NCI-H2107 (cell line): Measurements from ENCODE around the gene TPCN2.

Experiments used
- DNase-seq: peaks from one replicate; lab custom pipeline; 2025; lab: John Stamatoyannopoulos, UW

TPCN2 gene

DNA sequence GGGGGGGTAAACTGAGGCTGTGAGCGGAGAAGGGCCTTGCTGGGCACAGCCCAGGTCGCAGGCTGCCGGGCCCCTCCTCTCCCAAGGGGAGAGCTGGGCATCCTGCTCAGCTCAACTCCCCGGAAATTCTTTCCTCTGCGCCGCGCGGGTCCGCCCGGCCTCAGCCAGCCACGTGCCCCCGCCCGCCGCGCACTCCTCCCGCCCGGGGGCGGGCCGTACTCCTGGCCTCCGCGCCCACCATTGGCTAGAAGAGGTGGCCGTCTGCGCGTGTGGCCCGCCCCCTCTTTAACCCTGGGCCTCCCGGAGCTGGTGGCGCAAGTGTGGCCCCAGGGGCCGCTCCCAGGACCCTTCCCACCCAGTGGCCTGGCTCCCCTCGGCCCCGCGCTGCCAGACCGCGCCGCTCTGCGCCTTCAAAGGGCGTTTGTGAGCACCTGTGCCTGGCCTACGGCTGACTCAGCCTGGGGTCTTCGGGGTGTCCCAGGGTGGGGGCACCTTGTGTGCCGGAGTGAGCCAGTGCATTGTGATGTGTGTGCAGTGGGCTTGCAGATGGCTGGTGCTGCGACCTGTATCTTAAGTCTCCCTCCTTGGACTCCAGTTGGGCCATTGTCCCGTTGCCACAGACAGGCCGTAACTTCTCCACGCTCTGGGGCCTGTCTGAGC, 37.6 kb upstream of the TPCN2 start:
- no peak for DNase-seq

DNA sequence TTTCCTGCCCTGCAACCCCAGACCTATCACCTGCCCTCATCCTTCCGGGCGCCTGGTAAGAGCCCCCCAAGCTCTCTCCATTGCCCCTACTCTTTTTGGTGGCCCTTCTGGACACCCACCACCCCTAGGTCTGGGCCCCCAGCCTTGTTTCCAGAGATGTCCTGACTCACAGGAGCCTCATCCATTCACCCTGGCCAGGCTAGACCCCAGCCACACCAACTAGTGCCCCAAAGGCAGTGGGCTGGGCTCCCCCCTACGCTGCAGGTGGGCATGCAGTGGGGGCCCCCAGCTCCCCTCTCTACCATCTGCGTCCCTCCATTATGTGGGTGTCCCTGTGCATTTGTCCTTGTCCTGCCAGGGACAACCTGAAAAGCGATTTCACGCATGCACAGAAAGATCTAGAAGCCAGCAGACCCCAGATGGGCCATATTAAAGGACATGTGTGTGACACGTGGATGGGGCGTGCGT, 37.1 kb upstream of the TPCN2 start:
- DNase-seq: no peak

DNA sequence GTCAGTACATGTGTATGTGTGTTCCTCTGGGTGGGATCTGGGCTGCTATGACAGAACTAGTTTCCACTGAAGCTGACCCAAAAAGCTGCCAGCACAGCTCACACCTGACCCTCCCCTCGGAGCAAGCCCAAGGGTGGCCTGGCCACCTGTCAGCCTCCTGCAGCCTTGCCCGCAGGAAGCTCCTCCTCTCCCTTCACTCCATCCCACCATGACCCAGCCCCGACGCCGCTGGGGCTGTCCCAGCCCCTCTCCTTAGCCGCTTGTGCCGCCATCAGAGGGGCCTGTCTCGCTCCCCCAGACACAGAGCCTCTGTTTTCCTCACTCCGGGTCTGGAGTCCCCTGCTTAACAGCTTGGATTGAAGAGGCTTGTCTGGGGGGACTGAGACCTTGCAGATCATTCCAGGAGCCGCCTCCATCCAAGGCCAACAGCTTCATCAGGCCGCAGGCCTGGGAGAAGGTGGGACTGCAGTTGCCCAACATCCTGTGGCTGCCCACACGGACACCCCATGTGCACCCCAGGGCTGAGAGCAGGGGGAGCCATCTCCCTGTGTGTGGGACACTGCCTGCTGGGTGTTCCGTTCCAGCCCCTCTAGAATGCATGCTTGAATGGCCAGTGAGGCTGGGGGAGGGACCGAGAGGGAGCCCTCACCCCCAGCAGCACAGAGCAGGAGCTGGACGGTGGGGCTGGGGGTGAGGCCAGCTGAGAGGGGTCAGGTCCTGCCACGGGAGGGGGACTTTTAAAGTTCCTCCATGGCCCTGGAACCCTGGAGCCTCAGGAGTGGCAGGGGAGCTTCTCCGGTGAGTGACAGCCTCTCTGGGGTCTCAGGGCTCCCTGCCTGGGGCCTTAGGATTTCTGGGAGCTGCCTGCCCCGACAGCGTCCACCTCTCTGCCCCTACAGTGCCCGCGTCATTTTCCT, 36.4 kb upstream of the TPCN2 start:
- DNase-seq: no peak

DNA sequence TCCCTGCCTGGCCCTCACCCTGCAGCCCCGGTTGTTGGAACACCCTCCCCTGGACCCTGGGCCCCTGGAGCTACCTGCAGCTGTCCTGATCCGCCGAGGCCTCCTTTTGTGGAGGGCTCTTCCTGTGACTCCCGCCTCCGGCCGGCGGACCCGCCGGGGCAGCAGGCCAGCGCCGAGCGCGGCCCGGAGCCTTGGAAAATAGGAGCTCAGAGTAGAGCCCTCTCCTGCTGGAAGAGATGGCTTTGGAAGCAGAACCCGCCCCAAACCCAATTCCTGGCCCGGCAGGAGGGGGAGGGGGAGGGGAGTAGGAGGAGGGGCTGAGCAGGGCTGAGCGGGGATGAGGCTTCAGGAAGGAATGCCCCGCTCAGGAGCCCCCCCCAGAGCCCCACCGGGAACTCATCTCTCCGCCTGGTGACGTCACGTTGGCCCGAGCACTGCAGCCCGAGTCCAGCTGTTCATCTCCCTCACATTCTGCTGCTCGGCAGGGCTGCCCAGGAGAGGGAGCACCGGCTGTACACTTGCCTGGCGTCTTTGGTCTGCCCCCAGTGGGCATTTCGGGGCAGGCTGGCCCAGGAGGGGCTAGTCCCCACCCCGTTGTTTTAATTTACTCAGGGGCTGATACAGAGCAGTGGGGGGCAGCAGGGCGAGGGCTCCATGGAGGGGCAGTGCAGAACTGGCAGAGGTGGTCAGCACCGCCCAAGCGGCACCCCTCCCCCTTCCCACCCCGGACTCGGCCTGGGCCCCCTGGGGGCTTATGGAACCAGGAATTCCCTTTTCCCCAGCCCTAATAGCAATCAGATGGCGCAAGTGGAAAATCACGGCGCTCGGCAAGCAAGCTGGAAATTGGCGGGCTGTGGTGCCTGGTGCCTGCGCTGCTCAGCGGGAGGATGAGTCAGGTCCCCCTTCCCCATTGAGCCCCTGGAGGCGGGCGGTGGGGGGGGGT, 35.5 kb upstream of the TPCN2 start, which contains the start of gene MRGPRF:
Gene MRGPRF, minus strand, starts transcription at position 238 of the 943 bp plus-strand sequence. CDS start 3,345 bp downstream, outside the sequence.
- no peak for DNase-seq

DNA sequence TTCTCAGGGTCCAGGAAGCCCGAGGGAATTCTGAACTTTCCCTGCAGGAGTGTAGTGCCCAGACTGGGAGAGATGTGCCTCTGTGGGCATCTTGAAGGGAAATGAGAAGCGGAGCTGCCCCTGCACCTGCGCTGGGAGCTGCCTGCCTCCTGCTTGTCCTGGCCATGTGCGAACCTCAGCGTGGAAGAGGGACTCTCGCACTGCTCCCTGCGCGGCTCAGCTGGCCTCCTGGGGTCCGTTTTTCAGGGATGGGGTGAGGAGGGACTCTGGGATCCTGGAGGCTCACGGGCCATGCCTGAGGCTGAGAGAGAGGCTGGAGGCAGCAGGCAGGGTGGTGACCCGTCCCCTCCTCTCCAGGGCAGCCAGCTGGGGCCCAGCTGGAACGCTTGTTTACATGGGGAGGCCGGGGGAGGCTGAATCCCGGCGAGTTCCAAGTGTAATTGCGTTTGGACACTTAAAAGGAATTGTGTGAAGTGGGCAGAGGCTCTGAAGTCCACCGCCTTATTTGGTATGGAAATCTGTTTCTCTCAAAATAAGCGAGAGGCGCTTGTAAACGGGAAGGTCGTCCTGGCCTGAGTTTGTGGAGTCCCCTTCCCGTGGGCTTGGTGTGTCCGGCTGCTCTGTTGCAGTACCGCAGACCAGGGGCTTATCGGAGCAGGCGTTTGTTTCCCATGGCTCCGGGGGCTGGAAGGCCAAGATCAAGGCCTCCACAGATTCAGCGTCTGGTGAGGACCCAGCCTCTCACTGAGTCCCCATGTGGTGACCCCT, 34.5 kb upstream of the TPCN2 start:
- no peak for DNase-seq

DNA sequence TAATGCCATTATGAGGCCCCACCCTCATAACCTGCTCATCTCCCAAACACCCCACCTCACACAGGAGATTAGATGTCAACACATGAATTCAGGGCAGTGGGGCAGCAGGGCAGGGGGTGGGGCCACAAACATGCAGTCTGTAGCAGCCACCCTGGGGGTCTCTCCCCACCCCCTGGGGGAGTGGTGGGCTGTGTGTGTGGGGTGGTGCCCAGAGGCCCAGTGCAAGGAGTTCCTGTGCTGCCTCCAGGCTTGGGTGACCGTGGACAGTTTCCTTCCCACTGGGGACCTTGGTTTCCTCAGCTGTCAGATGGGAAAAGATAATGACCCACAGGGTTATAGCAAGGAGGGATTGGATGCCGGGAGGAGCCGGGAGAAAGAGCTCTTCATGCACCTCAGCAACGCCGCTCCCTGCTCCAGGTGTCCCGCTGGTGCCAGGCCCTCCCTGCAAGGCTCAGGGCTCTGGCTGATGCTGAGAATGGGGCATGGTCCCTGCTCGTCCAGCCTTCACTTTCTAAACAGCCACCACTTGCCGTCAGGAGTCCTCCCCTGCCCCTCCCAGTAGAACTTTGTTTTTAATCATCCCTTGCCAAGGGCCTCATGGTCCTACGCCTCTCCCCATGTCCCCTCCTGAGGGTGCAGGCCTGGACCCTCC, 33.7 kb upstream of the TPCN2 start:
- no peak for DNase-seq

DNA sequence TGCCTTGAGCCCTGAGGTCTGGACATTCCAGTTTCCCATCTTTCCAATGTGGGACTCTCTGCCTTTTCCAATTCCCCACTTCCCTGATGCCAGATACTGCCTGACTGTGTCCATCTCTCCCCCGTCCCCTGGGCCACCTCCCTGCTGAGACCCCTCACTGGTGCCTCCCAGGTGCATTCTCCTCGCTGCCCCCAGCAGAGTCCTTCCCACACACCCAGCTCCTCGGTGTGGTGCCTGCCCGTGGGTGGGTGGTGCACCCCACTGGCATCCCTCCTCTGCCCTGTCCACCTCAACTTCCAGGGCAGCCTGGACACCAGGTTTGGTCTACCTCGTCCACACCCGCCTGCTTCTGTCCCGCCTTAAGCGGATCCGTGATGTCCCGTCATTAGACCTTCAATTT, 30.8 kb upstream of the TPCN2 start:
- no peak for DNase-seq

DNA sequence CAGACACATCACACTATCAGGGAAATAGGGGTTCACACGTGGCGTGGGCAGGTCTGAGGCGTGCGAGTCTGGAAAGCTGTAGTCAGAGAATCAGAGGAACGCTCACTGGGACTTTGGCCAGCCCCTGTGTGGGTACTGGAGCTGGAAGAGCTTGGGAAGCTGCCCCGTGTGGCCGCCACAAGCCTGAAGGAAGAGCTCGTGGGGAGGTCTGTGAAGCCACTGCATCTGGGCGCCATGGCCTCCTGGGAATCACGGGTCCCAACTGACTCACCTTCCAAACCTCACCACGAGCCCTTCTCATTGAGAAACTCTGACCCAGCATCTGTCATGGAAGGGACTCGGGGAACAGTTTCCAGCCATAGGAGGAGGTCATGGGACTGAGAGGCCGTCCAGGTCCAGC, 29.8 kb upstream of the TPCN2 start:
- DNase-seq: no peak

DNA sequence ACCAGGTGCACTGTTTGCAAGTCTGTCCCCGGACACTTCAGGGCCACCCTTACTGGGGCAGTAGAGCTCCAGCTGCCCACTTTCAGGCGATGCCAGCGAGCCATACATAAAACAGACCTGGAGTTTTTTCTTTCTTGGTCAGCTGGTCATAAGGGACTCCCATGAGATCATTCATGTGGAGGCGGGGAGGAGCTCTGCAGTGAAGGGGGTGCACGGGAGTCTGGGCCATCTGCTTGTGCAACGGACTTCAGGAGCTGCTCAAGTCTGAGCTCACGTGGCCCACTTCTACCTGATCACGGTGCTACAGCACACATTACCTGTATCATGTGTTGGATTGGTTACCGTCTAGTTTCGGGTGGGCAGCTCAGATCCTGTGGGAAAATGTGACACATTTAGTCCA, 26.5 kb upstream of the TPCN2 start:
- DNase-seq: no peak

DNA sequence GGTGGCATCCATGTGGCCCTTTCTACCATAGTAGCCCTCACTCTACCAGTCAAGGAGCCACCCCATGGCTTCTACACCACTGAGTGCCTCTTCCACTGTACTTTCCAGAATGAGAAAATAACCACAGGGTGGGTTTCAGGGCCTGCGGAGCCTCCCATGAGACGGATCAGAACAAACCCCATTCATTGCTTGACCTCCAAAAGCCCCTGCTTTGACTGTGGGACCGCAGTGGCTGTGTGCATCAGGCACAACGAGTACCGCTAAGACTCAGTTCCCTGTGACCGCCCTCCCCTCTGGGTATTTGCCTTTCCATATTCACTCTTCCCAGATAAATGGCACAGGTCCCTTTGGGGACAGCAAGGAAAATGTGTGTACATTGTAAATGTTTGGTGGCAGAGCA, 24.2 kb upstream of the TPCN2 start:
- no peak for DNase-seq

DNA sequence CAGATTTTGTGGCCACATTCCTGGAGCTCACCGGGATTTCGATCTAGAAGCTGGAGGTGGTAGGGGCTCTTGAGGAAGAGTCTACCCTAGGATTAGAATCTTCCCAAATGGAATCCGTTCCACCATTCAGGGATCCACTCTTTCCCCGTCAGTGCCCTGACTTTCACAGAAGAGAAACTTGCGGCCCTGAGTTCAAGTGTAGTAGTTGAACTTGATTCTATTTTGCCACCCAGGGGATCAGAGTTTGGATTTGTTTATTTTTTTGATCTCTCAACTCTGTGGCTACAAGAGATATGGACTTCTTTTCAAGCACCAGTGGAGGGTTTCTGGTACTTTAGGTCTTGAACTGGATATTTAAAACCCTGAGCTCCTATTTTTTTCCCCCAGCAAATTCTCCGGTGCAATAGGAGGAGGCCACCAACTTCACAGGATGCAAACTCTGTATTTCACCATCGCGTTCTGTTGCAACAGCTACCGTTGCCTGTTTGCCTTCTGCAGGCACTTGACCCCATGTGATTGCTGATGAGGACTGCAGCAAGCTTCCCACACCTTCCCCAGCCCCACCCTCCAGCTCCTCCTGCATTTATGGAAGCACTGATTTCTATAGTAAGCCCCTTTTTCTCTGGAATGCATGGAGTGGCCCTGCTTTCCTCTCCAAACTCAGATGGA, 20.9 kb upstream of the TPCN2 start:
- no peak for DNase-seq

DNA sequence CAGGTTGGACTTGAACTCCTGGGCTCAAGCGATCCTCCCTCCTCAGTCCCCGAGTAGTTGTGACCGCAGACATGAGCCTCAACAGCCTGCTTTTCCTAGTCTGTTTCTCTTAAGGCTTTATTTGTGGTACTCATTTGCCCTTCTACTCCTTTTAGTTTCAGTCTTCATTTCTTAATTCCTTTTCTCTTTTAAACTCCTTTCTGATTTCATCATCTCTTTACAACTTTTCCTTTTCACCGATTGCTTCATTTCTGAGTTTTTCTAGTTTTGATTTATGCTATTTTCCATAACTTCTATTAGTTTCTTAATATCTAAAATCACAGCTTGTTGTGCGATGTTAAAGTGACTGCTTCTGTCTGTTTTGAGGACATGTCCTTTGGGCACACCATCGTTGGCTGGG, 18.4 kb upstream of the TPCN2 start:
- DNase-seq: no peak

DNA sequence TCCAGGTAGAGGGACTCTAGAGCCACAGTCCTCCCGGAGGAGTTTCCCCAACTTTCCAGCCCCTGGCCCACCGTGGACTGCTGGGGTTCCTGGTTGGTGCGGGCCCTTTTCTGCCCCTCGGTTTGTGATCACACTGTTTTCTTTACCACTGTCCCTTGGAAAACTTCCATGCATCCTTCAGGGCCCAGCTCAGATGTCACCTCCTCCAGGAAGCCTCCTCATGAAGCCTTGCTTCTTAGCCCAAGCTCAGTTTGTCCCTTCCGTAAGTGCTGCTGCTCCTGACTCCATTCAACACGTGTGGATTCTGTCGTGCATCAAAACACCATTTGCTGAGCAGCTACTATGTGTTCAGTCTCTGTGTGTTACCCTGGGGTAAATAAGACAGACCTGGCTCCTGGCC, 15.9 kb upstream of the TPCN2 start:
- DNase-seq: no peak

DNA sequence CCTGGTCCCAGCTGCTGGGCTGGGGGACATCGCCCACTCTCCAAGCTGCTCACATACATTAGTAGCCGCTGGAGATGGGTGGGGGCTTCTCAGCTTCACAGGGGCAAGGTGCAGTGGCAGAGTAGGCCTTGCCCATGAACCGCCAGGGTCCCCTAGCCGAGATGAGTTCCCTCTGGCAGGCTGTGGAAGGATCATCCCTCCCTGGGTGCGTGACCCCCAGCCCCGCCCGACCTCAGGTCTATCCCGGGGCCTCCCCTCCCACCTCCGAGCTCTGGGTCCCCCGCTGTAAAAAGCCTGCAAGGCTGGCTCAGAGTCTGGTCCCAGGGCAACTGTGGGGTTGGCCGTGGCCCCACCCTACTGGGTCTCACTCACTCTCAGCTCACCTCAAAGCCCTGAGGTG, 15.3 kb upstream of the TPCN2 start:
- DNase-seq: no peak

DNA sequence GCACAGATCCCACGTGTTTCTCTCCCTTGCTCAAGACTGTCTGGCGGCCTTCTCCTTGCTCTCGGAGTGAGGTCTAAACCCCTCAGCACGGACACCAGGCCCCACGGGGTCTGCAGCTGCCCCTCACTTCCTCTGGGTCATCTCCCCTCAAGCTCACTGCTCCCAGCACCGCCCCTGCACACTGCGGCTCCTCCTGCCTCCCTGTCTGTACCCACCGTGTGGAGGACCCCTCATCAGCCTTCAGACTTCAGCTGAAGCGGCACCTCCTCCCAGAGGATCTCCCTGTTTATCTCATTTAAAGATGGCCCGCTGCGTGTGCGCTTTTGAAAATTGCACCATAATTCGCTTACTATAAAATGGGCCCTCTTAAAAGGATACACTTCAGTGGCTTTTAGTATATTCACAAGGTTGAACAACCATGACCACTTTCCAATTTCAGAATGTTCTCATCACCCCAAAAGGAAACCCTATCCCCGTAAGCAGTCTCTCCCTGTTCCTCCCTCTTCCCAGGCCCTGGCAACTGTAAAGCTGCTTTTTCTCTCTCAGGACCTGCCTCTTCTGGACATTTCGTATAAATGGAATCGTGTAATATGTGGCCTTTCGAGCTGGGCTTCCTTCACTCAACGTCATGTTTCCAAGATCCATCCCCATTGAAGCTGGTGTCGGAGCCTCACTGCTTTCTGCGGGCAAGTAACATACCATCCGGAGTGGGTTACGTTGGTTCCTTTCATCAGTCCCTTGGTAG, 14.4 kb upstream of the TPCN2 start:
- no peak for DNase-seq

DNA sequence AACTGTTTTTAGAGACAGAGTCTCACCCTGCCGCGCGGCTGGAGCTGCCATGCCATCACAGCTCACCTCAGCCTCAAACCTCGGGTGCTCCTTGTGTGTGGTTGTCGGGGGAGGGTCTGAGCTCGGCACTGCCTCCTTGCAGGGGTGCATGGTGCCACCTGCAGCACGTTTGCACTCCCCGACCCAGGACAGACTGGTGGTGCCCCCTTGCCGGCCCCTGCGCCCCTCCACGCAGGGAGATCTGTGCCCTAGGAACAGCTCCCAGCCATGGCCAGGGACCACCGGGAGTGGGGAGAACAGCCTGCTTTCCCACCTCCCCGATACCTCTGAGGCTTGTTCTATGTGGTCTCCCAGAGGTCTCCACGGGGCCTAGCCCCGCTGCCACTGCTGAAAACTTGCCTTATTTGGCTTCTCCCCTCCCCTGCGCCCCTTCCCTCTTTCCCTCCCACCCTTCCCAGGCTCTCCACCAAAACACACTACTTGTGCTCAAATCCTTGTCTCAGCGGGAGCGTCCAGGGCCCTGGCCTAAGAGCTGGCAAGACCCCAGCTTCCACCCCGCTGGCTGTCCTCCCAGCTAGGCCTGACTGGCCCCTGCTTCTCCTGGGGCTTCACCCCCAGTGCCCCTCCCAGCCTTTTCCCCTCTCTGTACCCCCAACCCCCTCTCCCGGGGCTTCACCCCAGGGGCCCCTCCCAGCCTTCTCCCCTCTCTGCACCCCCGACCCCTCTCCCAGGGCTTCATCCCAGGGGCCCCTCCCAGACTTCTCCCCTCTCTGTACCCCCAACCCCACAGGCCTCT, 13.4 kb upstream of the TPCN2 start:
- no peak for DNase-seq

DNA sequence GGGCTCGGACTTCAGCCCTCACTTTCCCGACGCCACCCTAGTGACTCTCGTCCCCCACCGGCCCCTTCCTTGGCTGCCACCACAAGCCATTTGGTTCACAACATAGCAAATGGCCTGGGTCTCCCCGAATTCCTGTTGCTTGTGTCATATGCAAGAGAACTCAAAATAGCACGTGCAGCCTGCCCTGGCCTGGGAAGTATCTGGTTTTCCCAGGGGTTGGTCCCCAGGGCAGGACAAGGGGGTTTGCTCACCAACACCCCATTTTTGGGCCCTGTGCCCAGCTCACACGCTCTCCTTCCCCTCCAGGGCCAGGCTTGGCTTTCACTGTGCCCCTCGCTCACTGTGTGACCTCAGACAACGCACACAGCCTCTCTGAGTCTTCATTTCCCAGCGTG, 12.8 kb upstream of the TPCN2 start:
- DNase-seq: no peak

DNA sequence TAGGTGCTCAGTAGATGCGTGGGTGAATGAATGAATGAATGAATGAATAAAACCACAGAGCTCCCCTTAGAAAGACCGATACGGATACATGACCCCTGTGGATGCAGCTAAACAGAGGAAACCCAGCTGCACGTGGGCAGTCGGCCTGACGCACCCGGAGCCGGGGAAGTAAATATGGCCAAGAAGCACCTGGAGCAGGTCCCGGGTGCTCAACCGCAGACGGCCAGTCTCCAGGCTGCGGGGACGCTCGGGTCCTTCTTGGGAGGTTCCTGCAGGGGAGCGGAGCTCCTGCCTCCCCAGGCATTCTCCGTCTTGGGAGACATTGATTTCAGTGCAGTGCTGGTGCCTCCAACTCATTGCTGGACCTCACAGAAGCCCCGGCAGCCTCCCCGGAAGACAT, 11.7 kb upstream of the TPCN2 start:
- DNase-seq: no peak

DNA sequence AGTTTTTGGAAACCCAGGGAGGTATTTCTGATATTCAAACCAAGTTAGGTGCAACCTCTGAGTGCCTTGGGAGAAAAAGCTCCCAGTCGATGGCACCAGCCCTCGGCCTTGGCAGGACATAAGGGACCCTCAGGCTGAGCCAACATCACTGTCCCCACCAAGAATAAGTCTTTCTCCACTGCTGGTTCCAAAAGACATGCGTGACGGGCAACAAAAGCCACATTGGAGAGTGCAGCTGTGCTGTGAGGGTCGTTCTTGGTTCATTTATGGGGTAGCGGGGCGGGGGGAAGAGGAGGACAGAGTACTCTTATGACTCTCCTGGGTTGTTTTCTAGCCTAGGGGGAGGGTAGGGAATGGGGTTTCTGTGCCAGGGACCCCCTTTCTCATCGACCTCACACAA, 11.2 kb upstream of the TPCN2 start:
- no peak for DNase-seq
